PC-3 (cell line): ENCODE measurements around the gene RERE. TPM values are rescaled to one million over a fixed set of nuclear protein-coding genes. Genes with fewer than 3 reads are reported as not detected.

Experiments
- ATAC-seq: fragments of 200-7000 bp; cut with Tn5 transposase; 2 replicates; pipeline ENCODE4 v1.9.1; 2020; ENCODE audit warnings: mild to moderate bottlenecking, moderate library complexity
- BruUV-seq: library from RNA; stranded (reverse); fragments of 400-500 nt; replicated peaks from 2 replicates; lab custom pipeline; 2021; lab: Mats Ljungman, UMichigan
- CTCF ChIA-PET: fragments of 300-600 bp; sonication (Branson Sonifier 250); formaldehyde crosslinking; loops from one replicate; lab custom pipeline; 2022; ENCODE audit warnings: antibody characterized with exemption; lab: Charles Lee
- POLR2A ChIA-PET: fragments of 300-600 bp; sonication (Branson Sonifier 250); formaldehyde crosslinking; loops from one replicate; lab custom pipeline; 2022; ENCODE audit warnings: antibody characterized with exemption; ENCODE audit not compliant: unreplicated experiment; lab: Charles Lee
- DNase-seq: peaks from one replicate; pipeline ENCODE4 v3.0.0-alpha.2; 2015
- H2AFZ ChIP-seq: fragments of 300-600 bp; sonication (generic); 2 replicates; pipeline ENCODE4 v1.6.0; 2016; ENCODE audit warnings: antibody characterized with exemption, low read length
- H3F3A ChIP-seq: fragments of 300-600 bp; sonication (generic); one replicate; pipeline ENCODE4 v1.6.0; 2017; ENCODE audit warnings: antibody characterized with exemption, low read length, control low read depth, mild to moderate bottlenecking; ENCODE audit not compliant: unreplicated experiment
- H3K27ac ChIP-seq: fragments of 300-600 bp; sonication (generic); 2 replicates; pipeline ENCODE4 v1.5.1; 2016; ENCODE audit warnings: mild to moderate bottlenecking, low read length
- H3K27me3 ChIP-seq: fragments of 300-600 bp; sonication (generic); 2 replicates; pipeline ENCODE4 v1.6.1; 2016; ENCODE audit warnings: low read length, mixed read lengths
- H3K36me3 ChIP-seq: fragments of 300-600 bp; sonication (generic); 2 replicates; pipeline ENCODE4 v1.6.1; 2016; ENCODE audit warnings: low read depth, mixed run types, low read length, mixed read lengths
- H3K4me1 ChIP-seq: fragments of 300-600 bp; sonication (generic); 2 replicates; pipeline ENCODE4 v1.5.1; 2016; ENCODE audit warnings: low read length; ENCODE audit not compliant: insufficient read depth
- H3K4me2 ChIP-seq: fragments of 300-600 bp; sonication (generic); 2 replicates; pipeline ENCODE4 v1.6.0; 2016; ENCODE audit warnings: low read length
- H3K4me3 ChIP-seq: fragments of 300-600 bp; sonication (generic); 2 replicates; pipeline ENCODE4 v1.5.1; 2016; ENCODE audit warnings: mild to moderate bottlenecking, low read length, mixed read lengths
- H3K79me2 ChIP-seq: fragments of 300-600 bp; sonication (generic); 2 replicates; pipeline ENCODE4 v1.6.1; 2017; ENCODE audit warnings: low read length, mixed read lengths
- H3K9ac ChIP-seq: fragments of 300-600 bp; sonication (generic); 2 replicates; pipeline ENCODE4 v1.6.0; 2016; ENCODE audit warnings: mild to moderate bottlenecking, low read length
- H3K9me2 ChIP-seq: fragments of 300-600 bp; sonication (generic); replicated peaks from 2 replicates; pipeline ENCODE4 v1.6.1; 2016; ENCODE audit warnings: mixed run types, low read length, mixed read lengths
- H3K9me3 ChIP-seq: fragments of 300-600 bp; sonication (generic); 2 replicates; pipeline ENCODE4 v1.6.1; 2016; ENCODE audit warnings: low read length, mixed read lengths
- H4K20me1 ChIP-seq: fragments of 300-600 bp; sonication (generic); 2 replicates; pipeline ENCODE4 v1.6.1; 2016; ENCODE audit warnings: low read length, mixed read lengths
- EZH2 ChIP-seq: fragments of 300-600 bp; sonication (generic); IDR thresholded peaks from one replicate; pipeline ENCODE4 v1.6.1; 2017; ENCODE audit warnings: antibody characterized with exemption, mild to moderate bottlenecking, low read length; ENCODE audit not compliant: unreplicated experiment
- EZH2phosphoT487 ChIP-seq: fragments of 300-600 bp; sonication (generic); IDR thresholded peaks from 2 replicates; pipeline ENCODE4 v1.6.1; 2018; ENCODE audit warnings: mild to moderate bottlenecking, antibody characterized with exemption, low read length, borderline replicate concordance
- intact Hi-C: fragments of 100-400 bp; cut with micrococcal nuclease; formaldehyde crosslinking; loops from 2 replicates; pipeline ENCODE4 v1.9.0; 2023
- total RNA-seq: library from RNA; depleted of rRNA; stranded (reverse); fragments of >200 nt; gene quantifications from 2 replicates; pipeline ENCODE4 v1.2.3, GENCODE V29; 2014
- TF ChIP-seq, protein P1 (sequence below): fragments of 300-600 bp; sonication (generic); conservative IDR thresholded peaks from 2 replicates; pipeline ENCODE4 v1.5.1; 2017; ENCODE audit warnings: antibody characterized with exemption, low read depth, mild to moderate bottlenecking, low read length

RERE gene
- total RNA-seq, 1 experiment from 2014 or later = 24.2 TPM

GRCh38 chr1:8497210-8497819, 320.1 kb downstream of the RERE start:
- H3F3A ChIP-seq = no peaks in the 10 kb centered on the region
- no peak for ATAC-seq
- peaks cover 2% of the 10 kb centered on the region; the same call in 1 of the 2 replicates for H3K36me3 ChIP-seq
- no peaks in the 10 kb centered on the region for H3K9me3 ChIP-seq
- H3K79me2 ChIP-seq = no peaks in the 10 kb centered on the region
- POLR2A ChIA-PET = no interaction called here
- H3K9ac ChIP-seq = no peak overlapping the region
- H3K27ac ChIP-seq = no peak overlapping the region
- no peak overlapping the region for H2AFZ ChIP-seq
- no peaks in the 10 kb centered on the region for H3K9me2 ChIP-seq
- no peak overlapping the region for H3K4me2 ChIP-seq
- CTCF ChIA-PET = no interaction called here
- DNase-seq = peak; percentile 11
- H3K27me3 ChIP-seq = no peaks in the 10 kb centered on the region
- no peak overlapping the region for H3K4me3 ChIP-seq
- H3K4me1 ChIP-seq = peaks cover 12% of the 10 kb centered on the region
- TF ChIP-seq, protein P1, sequence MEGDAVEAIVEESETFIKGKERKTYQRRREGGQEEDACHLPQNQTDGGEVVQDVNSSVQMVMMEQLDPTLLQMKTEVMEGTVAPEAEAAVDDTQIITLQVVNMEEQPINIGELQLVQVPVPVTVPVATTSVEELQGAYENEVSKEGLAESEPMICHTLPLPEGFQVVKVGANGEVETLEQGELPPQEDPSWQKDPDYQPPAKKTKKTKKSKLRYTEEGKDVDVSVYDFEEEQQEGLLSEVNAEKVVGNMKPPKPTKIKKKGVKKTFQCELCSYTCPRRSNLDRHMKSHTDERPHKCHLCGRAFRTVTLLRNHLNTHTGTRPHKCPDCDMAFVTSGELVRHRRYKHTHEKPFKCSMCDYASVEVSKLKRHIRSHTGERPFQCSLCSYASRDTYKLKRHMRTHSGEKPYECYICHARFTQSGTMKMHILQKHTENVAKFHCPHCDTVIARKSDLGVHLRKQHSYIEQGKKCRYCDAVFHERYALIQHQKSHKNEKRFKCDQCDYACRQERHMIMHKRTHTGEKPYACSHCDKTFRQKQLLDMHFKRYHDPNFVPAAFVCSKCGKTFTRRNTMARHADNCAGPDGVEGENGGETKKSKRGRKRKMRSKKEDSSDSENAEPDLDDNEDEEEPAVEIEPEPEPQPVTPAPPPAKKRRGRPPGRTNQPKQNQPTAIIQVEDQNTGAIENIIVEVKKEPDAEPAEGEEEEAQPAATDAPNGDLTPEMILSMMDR = no peak
- no peak for TF ChIP-seq EZH2
- TF ChIP-seq EZH2phosphoT487 = no peak
- BruUV-seq = no TSS peak
- H4K20me1 ChIP-seq = no peaks in the 10 kb centered on the region
- intact Hi-C loops = no loop called here

DNA sequence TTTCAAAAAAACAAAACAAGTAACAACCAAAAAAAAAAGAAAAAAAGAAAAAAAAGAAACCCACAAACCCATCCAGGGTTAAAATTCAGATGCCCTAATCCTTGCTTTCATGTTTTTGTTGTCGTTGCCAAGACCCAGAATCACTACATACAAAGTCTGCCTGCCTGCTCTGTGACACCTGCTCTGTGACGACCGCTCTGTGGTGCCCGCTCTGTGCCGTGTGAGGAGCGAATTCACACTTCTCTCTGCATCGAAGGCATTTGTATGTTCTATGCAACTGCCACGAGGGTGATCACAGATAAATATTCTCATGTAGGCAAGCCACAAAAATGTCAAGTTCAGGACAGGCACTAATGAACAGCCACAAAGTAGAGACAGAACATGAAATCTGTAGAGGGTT, 321.0 kb downstream of the RERE start:
- Histone ChIP-seq H3F3A (no peaks in the 10 kb centered on the region), H4K20me1 (no peaks in the 10 kb centered on the region), H3K9me3 (no peaks in the 10 kb centered on the region), H3K9me2 (no peaks in the 10 kb centered on the region), H3K79me2 (no peaks in the 10 kb centered on the region), H3K27me3 (no peaks in the 10 kb centered on the region), H2AFZ (no peak overlapping the region), H3K9ac (no peak overlapping the region), H3K36me3 (peaks cover 2% of the 10 kb centered on the region; the same call in 1 of the 2 replicates), H3K4me1 (peaks cover 12% of the 10 kb centered on the region), H3K27ac (no peak overlapping the region), H3K4me2 (no peak overlapping the region), H3K4me3 (no peak overlapping the region)
- no peak for DNase-seq
- TF ChIP-seq EZH2phosphoT487 = no peak
- TF ChIP-seq, protein P1 = no peak
- TF ChIP-seq EZH2 = no peak
- ChIA-PET CTCF (no interaction called here), POLR2A (no interaction called here)
- ATAC-seq = no peak
- BruUV-seq = no TSS peak
- intact Hi-C loops = no loop called here

GRCh38 chr1:8495928-8496401, 321.5 kb downstream of the RERE start:
- H3K9me3 ChIP-seq = no peaks in the 10 kb centered on the region
- intact Hi-C loops = no loop called here
- CTCF ChIA-PET = no interaction called here
- POLR2A ChIA-PET = no interaction called here
- ATAC-seq (no peak), DNase-seq (peak; percentile 9)
- H3K9ac ChIP-seq = no peak overlapping the region
- no peaks in the 10 kb centered on the region for H3F3A ChIP-seq
- no peak overlapping the region for H3K27ac ChIP-seq
- peaks cover 12% of the 10 kb centered on the region for H3K4me1 ChIP-seq
- H3K4me3 ChIP-seq = no peak overlapping the region
- H3K9me2 ChIP-seq = no peaks in the 10 kb centered on the region
- H3K36me3 ChIP-seq = peaks cover 2% of the 10 kb centered on the region; the same call in 1 of the 2 replicates
- H3K79me2 ChIP-seq = no peaks in the 10 kb centered on the region
- no peaks in the 10 kb centered on the region for H4K20me1 ChIP-seq
- no peak overlapping the region for H2AFZ ChIP-seq
- no peaks in the 10 kb centered on the region for H3K27me3 ChIP-seq
- H3K4me2 ChIP-seq = no peak overlapping the region
- BruUV-seq = no TSS peak
- TF ChIP-seq EZH2 = no peak
- TF ChIP-seq EZH2phosphoT487 = no peak
- TF ChIP-seq, protein P1 = no peak
